HG03025 (cell line): ENCODE data around the gene KCNE4.

Source experiments
- ATAC-seq: cut with Tn5 transposase; IDR thresholded peaks from one replicate; pipeline ENCODE4 v1.9.1; 2021; ENCODE audit warnings: mild to moderate bottlenecking, moderate library complexity; ENCODE audit not compliant: unreplicated experiment, low FRiP score

KCNE4 gene

DNA sequence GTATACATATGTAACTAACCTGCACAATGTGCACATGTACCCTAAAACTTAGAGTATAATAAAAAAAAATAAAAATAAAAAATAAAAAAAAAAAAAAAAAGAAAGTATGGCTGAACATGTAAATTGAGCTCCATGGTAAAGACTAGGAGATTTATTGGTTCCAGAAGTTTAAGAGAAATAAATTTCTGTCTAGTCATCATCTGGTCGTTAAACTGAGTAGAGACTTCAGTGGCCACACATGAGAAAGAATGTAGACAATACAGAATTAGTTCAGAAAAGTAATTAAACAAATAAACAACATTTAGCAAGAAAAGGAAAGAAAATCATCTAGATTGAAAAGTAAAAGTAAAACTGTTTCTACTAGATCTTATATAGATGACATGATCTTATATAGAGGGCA is 12.4 kb upstream of the KCNE4 start:
- no peak for ATAC-seq

DNA sequence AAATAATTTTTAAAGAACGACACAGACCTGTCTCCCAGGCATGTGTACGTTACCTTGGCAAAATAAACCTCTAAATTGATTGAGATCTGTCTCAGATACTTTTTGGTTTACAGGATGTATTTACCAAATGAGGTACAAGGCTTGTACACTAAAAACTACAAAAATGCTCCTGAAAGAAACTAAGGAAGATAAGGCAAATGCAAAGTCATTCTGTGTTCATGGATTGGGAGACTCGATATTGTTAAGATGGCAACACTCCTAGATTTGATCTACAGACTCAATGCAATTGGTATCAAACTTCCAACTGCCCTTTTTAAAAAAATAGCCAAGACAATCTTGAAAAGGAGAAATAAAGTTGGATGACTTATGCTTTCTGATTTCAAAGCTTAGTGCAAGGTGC is 11.5 kb upstream of the KCNE4 start:
- ATAC-seq, result no peak

DNA sequence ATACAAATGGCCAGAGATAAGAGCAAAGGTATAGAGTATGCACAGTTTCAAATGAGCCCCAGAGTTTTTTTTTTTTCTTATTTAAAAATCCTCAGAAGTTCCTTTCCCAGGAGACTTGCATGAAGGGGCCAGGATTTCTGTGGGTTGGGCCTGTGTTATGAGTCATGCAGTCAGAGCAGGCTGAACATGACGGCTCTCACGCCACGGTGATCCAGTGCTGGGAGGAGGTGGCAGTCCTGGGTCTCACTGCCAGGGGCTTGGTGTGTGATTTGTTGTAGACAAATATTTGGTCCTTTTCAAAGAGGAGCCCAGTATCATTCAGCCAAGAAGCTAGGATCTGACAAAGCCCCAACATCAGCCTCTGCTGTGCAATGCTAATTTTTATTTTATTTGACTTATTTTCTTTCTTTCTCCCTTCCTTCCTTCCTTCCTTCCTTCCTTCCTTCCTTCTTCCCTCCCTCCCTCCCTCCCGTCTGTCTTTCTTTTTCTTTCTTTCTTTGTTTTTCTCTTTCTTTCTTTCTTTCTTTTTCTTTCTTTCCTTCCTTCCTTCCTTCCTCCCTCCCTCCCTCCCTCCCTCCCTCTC is 10.4 kb upstream of the KCNE4 start:
- ATAC-seq, result no peak

- no peak for ATAC-seq
These were observed 9.7 kb upstream of the KCNE4 start for GRCh38 chr2:223042284-223042683.

GRCh38 chr2:223042704-223043118 is 9.3 kb upstream of the KCNE4 start:
- ATAC-seq, result no peak

- ATAC-seq, result no peak
These were observed 8.6 kb upstream of the KCNE4 start for GRCh38 chr2:223043164-223043941.

DNA sequence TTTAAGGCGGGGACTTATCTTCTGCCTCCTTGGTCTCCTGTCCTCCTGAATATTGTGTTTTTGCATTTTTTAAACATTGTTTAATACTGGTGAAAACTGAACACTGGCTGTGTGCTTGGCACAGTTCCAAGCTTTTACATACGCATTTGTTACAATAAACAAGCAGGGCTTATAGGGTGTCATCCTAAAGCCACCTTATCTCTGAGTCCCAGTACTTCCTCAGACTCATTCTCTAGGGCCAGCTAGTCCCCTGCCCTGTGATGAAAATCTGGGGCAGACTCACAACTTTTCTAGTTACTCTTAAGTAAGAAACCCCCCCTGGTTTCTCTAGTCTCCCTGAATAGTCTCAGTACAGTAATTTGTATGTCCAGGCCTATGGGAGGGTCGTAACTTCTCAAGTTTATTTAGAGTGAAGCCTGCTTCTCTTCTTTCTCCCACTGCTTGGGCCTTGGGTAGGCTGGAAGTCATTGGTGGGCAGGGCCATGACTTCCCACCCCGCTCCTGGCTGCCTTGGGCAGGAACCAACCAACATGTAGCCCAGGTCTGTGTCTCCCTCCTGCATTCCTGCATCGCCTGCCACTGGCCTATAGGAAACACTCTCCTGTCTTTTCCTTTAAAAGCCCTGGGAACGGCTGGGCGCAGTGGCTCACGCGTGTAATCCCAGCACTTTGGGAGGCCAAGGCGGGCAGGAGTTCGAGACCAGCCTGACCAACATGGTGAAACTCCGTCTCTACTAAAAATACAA is 7.7 kb upstream of the KCNE4 start:
- no peak for ATAC-seq

- ATAC-seq, result no peak
These were observed 6.9 kb upstream of the KCNE4 start for GRCh38 chr2:223044916-223045700.

DNA sequence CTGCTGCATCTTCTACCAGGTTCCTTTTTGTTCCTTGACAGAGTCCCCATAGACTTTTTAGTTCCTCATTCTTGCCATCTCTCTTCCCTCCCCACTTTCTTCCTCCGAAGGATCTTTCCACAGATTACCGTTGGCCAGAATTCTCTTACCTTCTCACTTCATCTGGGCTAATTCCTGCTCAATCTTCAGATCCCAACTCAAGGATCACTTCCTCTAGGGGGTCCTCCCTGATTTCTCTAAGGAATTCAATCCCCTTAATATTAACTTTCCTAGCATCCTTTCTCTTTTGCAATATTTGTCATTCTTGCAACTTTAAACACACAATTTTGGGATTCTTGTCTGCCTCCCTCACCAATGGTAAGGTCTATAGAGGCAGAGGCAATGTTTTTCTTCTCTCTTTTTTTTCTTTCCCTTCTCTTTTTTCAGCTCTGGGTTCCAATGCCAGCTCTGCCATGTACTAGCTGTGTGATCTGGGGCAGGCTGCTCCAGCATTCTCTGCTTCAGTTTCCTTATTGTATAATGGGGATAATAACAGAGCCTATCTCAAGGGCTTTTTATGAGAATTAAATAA is 5.4 kb upstream of the KCNE4 start:
- no peak for ATAC-seq

DNA sequence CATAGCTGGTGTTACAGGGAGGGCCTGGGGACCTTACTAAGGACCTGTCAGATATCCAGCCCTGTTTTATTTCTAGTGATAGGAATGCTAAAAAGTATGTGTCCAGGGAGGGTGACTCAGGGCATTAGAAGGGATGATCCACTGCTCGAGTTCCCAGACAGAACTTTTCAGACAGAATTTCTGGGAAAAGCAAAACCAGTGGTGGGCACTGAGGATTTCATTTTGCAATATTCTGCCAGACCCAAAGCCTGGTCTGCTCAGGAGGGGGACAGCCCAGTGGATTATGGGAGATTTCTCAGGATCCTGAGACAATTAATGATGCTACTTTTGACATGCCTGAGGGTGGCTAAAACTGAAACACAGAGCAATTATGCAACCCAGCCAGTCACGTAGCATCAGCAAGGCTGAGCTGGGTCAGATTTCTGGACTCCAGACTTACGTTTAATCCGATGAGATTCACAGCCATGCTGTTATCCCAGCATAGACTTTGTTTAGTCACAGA is 4.7 kb upstream of the KCNE4 start:
- ATAC-seq, result no peak

DNA sequence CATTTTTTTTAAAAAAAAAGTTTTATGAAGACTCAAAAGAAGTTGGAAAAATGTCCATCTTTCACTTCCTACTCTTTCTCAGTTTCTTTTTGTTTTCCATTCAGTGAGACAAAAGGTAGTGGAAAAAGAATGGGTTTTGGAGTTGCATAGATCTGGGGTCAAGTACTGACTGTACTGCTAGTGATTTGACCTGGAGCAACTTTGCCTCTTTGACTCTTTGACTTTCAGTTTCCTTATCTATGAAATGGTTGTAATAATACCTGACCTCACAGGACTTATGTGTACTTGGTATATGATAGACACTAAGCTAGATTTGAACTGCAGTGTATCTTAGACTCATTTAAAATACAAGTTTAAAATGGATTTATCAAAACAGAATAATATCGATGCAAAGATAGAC is 3.5 kb upstream of the KCNE4 start:
- ATAC-seq, result no peak

DNA sequence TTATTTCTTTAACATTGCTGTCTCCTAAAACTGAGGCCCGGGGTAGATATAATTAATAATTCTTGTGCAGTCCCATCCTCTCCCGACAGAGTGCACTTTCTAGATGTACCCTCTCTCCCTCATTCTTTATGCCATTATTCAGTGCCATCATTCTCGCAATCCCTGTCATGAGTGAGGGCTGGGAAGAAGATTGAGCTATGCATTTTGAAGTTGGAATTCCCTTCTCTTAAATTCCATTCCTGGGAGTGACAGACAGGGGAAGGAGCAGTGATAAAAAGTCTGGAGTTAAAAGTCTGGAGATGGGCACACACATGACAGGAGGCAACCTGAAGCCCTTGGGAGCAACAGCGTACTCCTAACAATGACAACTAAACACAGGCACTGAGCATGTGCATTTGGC is 2.6 kb upstream of the KCNE4 start:
- no peak for ATAC-seq

- ATAC-seq, result no peak
These were observed 1.8 kb upstream of the KCNE4 start for GRCh38 chr2:223050188-223050587.

DNA sequence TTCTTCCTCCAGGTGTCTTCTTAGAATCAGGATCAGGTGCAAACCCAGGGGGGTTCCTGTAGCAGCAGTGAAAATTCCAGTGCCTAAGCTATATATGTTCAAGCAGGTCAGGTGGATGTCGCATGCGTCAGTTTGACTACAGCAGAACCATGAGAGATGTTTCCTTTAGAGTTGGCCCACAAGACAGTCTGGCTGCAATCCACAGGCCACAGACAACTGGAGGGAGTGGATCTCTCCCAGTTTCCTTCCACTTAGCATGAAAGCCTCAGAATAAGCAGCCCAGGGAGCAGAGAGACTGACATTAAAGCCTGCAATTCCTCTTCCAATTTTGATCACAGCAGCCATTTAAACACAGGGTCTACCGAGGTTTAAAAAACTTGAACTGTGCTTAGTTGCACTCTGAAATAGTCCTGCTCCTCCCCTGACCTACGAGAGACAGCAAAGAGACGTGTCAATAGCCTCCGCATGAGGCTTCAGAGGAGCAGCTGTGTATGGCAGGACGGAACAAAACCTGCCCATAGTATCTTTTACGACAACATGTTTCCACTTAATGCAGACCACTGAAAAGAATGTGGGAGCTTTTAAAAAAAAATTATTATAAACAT is 988 bp upstream of the KCNE4 start:
- ATAC-seq, result no peak

DNA sequence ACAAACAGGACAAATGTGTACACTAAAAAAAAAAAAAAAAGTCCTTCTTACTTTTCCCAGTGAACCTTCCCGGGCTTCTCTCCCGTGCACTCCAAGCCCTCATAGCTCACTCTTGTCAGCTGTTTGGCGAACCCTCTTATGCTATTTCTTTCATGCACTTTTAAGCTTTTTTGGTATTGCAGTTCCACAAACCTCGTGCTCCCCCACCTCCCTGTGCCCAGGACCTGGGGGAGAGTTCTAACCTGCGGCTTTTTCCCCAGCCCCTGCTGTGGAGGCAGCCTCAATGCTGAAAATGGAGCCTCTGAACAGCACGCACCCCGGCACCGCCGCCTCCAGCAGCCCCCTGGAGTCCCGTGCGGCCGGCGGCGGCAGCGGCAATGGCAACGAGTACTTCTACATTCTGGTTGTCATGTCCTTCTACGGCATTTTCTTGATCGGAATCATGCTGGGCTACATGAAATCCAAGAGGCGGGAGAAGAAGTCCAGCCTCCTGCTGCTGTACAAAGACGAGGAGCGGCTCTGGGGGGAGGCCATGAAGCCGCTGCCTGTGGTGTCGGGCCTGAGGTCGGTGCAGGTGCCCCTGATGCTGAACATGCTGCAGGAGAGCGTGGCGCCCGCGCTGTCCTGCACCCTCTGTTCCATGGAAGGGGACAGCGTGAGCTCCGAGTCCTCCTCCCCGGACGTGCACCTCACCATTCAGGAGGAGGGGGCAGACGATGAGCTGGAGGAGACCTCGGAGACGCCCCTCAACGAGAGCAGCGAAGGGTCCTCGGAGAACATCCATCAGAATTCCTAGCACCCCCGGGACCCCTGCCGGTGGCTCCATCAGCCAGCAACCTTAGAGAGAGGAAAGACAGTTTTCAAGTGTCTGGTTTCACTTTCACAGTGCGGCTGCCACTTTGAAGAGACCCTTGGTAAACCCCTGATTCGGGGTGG is 826 bp downstream of the KCNE4 start:
- no peak for ATAC-seq

GRCh38 chr2:223053484-223054192 is 1.6 kb downstream of the KCNE4 start:
- no peak for ATAC-seq

- ATAC-seq, result no peak
These were observed 2.3 kb downstream of the KCNE4 start for GRCh38 chr2:223054193-223054781.

DNA sequence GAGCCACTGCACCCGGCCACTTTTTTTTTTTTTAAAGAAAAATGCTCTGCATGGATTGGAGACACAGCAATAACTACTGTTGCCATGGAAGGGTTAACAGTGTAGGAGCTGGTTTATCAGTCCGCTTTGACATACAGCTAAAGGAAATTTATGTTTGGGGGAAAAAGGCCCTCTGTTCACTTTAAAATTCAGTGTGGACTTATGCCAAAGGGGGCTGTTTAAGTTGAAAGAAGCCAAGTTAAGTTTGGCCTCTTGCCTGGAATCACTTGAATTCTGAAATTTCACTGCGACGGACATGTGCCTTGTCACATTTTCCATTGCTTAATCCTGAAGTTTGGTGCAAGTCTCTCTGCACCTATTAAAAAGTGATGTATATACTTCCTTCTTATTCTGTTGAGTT is 3.1 kb downstream of the KCNE4 start:
- no peak for ATAC-seq
